Measurements from ENCODE around the gene ELAC2.

ELAC2 gene

GRCh38 chr17:12998461-12998860 is 19.4 kb downstream of the ELAC2 start:
- TF ChIP-seq CTCF (IDR thresholded peaks at IDR 0.05; ENCODE audit: low read depth, low read length) = no peak
- no peak for DNase-seq (ENCODE audit: extremely low read depth, low read depth)

- no peak for DNase-seq (ENCODE audit: extremely low read depth, low read depth)
- no peak for TF ChIP-seq CTCF (IDR thresholded peaks at IDR 0.05; ENCODE audit: low read depth, low read length)
Measured at GRCh38 chr17:12996941-12997340, 20.9 kb downstream of the ELAC2 start.

- no peak for DNase-seq (ENCODE audit: extremely low read depth, low read depth)
- TF ChIP-seq CTCF (IDR thresholded peaks at IDR 0.05; ENCODE audit: low read depth, low read length) = no peak
Measured at GRCh38 chr17:12996357-12996756, 21.5 kb downstream of the ELAC2 start.

GRCh38 chr17:12995896-12996295 is 21.9 kb downstream of the ELAC2 start:
- no peak for DNase-seq (ENCODE audit: extremely low read depth, low read depth)
- no peak for TF ChIP-seq CTCF (IDR thresholded peaks at IDR 0.05; ENCODE audit: low read depth, low read length)

GRCh38 chr17:12995106-12995895 is 22.5 kb downstream of the ELAC2 start:
- no peak for TF ChIP-seq CTCF (IDR thresholded peaks at IDR 0.05; ENCODE audit: low read depth, low read length)
- DNase-seq (ENCODE audit: extremely low read depth, low read depth) = no peak

- no peak for DNase-seq (ENCODE audit: extremely low read depth, low read depth)
- TF ChIP-seq CTCF (IDR thresholded peaks at IDR 0.05; ENCODE audit: low read depth, low read length) = no peak
Measured at GRCh38 chr17:12994341-12995074, 23.3 kb downstream of the ELAC2 start.

GRCh38 chr17:12993631-12994030 is 24.2 kb downstream of the ELAC2 start:
- DNase-seq (ENCODE audit: extremely low read depth, low read depth) = no peak

More at GRCh38 chr17:12993631-12994030, 24.2 kb downstream of the ELAC2 start:
- no peak for TF ChIP-seq CTCF (IDR thresholded peaks at IDR 0.05; ENCODE audit: low read depth, low read length)
